Measurements from ENCODE around the gene FAM107B. TPM values are rescaled to one million over a fixed set of nuclear protein-coding genes. Genes with fewer than 3 reads are reported as not detected.

FAM107B gene
- total and polyA plus RNA-seq, 2 of the 8 experiments (the other 6 are each of a cell fraction or from before 2014, with no cell fraction given), result 7.5 to 28.1 TPM

DNA sequence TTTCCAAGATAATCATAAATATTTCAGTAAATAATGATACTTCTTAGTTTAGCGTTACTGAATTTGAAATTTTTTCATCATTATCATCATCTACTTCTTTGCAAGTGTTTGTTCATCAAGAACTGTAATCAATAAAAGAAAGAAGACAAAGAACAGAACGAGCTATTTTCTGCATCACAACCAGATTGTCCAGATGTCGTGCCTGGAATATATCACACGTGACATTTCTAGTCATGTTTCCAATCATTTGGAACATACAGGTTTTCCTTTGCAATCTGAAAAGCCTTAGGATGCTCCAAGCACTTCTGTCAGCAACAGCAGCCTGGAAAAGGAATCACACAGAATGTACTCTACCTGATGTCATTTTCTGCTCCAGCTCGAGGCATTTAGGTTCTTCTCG lies 107.4 kb downstream of the FAM107B start:
- Histone ChIP-seq H3K56ac (replicated peaks; ENCODE audit: insufficient read length, low read depth, low read length) (no peak overlapping the region), H3K4ac (replicated peaks; ENCODE audit: insufficient read length, low read depth, low read length) (no peak overlapping the region), H3K4me3 (ENCODE audit: extremely low read depth in 1 of 4, insufficient read depth in 2 of 4, low read depth in 3 of 4, low read length in 4 of 4) (no peak overlapping the region), H2AFZ (ENCODE audit: low read length) (no peak overlapping the region), H3K36me3 (ENCODE audit: control insufficient read depth in 2 of 4, insufficient read depth in 4 of 4, low read length in 3 of 4) (no peaks in the 10 kb centered on the region), H2BK20ac (ENCODE audit: low read length) (no peak overlapping the region), H2BK15ac (ENCODE audit: low read length) (no peak overlapping the region), H4K8ac (ENCODE audit: extremely low read depth, insufficient read depth, low read length) (no peak overlapping the region), H3K4me1 (replicated peaks in 1 of 4; ENCODE audit: control insufficient read depth in 3 of 4, insufficient read depth in 4 of 4, low read length in 3 of 4) (peaks cover 0 to 5% (median 0%) of the 10 kb centered on the region in 4 experiments; a peak in 1 of 7 replicates), H4K5ac (ENCODE audit: insufficient read length, low read depth, low read length) (no peak overlapping the region), H3K4me2 (ENCODE audit: insufficient read depth in 1 of 2, low read depth in 2 of 2, low read length in 2 of 2) (no peak overlapping the region), H3K9ac (replicated peaks in 1 of 4; ENCODE audit: extremely low read depth in 1 of 4, low read depth in 3 of 4, low read length in 3 of 4) (no peak overlapping the region), H3K23ac (ENCODE audit: insufficient read length) (no peak overlapping the region), H3K9me3 (ENCODE audit: insufficient read depth in 2 of 2, low read depth in 1 of 2, low read length in 1 of 2) (no peaks in the 10 kb centered on the region), H3K14ac (ENCODE audit: insufficient read length) (no peak overlapping the region), H3K27ac (ENCODE audit: low read depth, low read length) (no peak overlapping the region), H3K79me2 (ENCODE audit: control insufficient read depth in 1 of 2, insufficient read depth in 2 of 2, low read length in 2 of 2) (no peaks in the 10 kb centered on the region), H2BK12ac (ENCODE audit: low read depth, low read length) (no peak overlapping the region), H2BK120ac (replicated peaks; ENCODE audit: low read depth, low read length) (no peak overlapping the region), H4K91ac (replicated peaks; ENCODE audit: insufficient read length, low read length) (no peak overlapping the region), H2BK5ac (ENCODE audit: low read depth, low read length) (no peak overlapping the region), H4K20me1 (replicated peaks in 1 of 2; ENCODE audit: control insufficient read depth in 1 of 2, insufficient read depth in 2 of 2, low read length in 2 of 2) (no peaks in the 10 kb centered on the region), H3K23me2 (ENCODE audit: low read depth, low read length) (no peaks in the 10 kb centered on the region), H3K18ac (ENCODE audit: extremely low read depth, low read length) (no peak overlapping the region), H3K79me1 (ENCODE audit: low read depth, low read length) (no peaks in the 10 kb centered on the region), H3K27me3 (replicated peaks in 1 of 4; ENCODE audit: control insufficient read depth in 3 of 4, extremely low read depth in 1 of 4, insufficient read depth in 3 of 4, low read length in 3 of 4) (no peaks in the 10 kb centered on the region; a peak in 1 of 7 replicates), H2AK5ac (ENCODE audit: low read depth, low read length) (no peak overlapping the region)
- WGBS, 2 experiments (ENCODE audit: extremely low coverage in 1 of 2, insufficient coverage in 1 of 2, insufficient read length in 1 of 2, insufficient replicate concordance in 2 of 2, low coverage in 1 of 2, low lambda C conversion rate in 2 of 2, missing lambda C conversion rate in 1 of 2), result 92% methylated on average over 6 of the region's 6 CpGs; no CpG with 5 or more reads in 1 of the 2 experiments
- ChIA-PET POLR2A (ENCODE audit: partially characterized antibody) (interaction anchor here (0.7 to 1.4 kb wide), 3 partner anchors 9 to 157 kb away, joined by 3 read pairs; no protein-coding TSS in a partner anchor), CTCF (ENCODE audit: partially characterized antibody) (interaction anchor here (0.6 to 2.1 kb wide), 3 partner anchors 11 to 175 kb away, joined by 3 to 6 read pairs (median 3); no protein-coding TSS in a partner anchor)
- FAIRE-seq (no peak), DNase-seq (ENCODE audit: low read depth in 1 of 2, low spot score in 2 of 2) (no peak)
- TF ChIP-seq JUND (IDR thresholded peaks at IDR 0.05; ENCODE audit: low read length), result no peak
- TF ChIP-seq, protein P1, sequence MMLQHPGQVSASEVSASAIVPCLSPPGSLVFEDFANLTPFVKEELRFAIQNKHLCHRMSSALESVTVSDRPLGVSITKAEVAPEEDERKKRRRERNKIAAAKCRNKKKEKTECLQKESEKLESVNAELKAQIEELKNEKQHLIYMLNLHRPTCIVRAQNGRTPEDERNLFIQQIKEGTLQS (IDR thresholded peaks at IDR 0.05; ENCODE audit: insufficient read depth, low read depth, low read length), result no peak
- TF ChIP-seq CBX8 (IDR thresholded peaks at IDR 0.05; ENCODE audit: borderline replicate concordance, low read depth, low read length), result no peak
- TF ChIP-seq RFX5 (IDR thresholded peaks at IDR 0.05; ENCODE audit: borderline replicate concordance, low read depth, low read length), result no peak
- TF ChIP-seq TEAD4 (IDR thresholded peaks at IDR 0.05; ENCODE audit: low read depth, low read length), result no peak
- TF ChIP-seq EZH2 (IDR thresholded peaks at IDR 0.05; ENCODE audit: low read depth, low read length, severe bottlenecking), result no peak
- no peak for TF ChIP-seq HDAC2 (IDR thresholded peaks at IDR 0.05; ENCODE audit: borderline replicate concordance in 1 of 2, low read depth in 2 of 2, low read length in 2 of 2)
- TF ChIP-seq, protein P2, sequence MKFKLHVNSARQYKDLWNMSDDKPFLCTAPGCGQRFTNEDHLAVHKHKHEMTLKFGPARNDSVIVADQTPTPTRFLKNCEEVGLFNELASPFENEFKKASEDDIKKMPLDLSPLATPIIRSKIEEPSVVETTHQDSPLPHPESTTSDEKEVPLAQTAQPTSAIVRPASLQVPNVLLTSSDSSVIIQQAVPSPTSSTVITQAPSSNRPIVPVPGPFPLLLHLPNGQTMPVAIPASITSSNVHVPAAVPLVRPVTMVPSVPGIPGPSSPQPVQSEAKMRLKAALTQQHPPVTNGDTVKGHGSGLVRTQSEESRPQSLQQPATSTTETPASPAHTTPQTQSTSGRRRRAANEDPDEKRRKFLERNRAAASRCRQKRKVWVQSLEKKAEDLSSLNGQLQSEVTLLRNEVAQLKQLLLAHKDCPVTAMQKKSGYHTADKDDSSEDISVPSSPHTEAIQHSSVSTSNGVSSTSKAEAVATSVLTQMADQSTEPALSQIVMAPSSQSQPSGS (IDR thresholded peaks at IDR 0.05; ENCODE audit: low read length), result no peak
- TF ChIP-seq, protein P3, sequence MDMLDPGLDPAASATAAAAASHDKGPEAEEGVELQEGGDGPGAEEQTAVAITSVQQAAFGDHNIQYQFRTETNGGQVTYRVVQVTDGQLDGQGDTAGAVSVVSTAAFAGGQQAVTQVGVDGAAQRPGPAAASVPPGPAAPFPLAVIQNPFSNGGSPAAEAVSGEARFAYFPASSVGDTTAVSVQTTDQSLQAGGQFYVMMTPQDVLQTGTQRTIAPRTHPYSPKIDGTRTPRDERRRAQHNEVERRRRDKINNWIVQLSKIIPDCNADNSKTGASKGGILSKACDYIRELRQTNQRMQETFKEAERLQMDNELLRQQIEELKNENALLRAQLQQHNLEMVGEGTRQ (IDR thresholded peaks at IDR 0.05; ENCODE audit: low read length), result no peak
- TF ChIP-seq PHF8 (conservative IDR thresholded peaks at IDR 0.05; ENCODE audit: low read depth, low read length), result no peak

Measured in H1 (cell line).